ENCODE results near the gene MITF. TPM values are rescaled to one million over a fixed set of nuclear protein-coding genes. Genes with fewer than 3 reads are reported as not detected.

The MITF gene
- total and polyA plus RNA-seq, 4 donors = 0.91 to 2.9 (median 2.3) TPM

GRCh38 chr3:69985266-69985665 lies 246.0 kb downstream of the MITF start:
- Histone ChIP-seq H3K9me3 (ENCODE audit: control insufficient read depth in 4 of 4, low read length in 3 of 4) (no peaks in the 10 kb centered on the region), H3K27ac (ENCODE audit: low read depth in 1 of 2, low read length in 2 of 2) (no peak overlapping the region), H3K9ac (ENCODE audit: low read depth in 1 of 2, low read length in 2 of 2) (no peak overlapping the region), H3K36me3 (ENCODE audit: control insufficient read depth in 4 of 4, insufficient read depth in 3 of 4, low read depth in 1 of 4, low read length in 3 of 4) (no peaks in the 10 kb centered on the region), H3K27me3 (ENCODE audit: control insufficient read depth in 4 of 4, insufficient read depth in 4 of 4, low read length in 3 of 4) (peaks cover 0 to 2% (median 0%) of the 10 kb centered on the region in 4 donors), H3K4me3 (ENCODE audit: low read depth in 1 of 3, low read length in 3 of 3) (no peak overlapping the region), H3K4me1 (ENCODE audit: control insufficient read depth in 4 of 4, insufficient read depth in 4 of 4, low read length in 3 of 4) (peaks cover 0 to 4% (median 1%) of the 10 kb centered on the region in 4 donors)
- TF ChIP-seq YY1 (IDR thresholded peaks at IDR 0.05) (no peak), FOXA2 (IDR thresholded peaks at IDR 0.05) (no peak), SP1 (IDR thresholded peaks at IDR 0.05) (no peak), JUND (IDR thresholded peaks at IDR 0.05) (no peak), REST (IDR thresholded peaks at IDR 0.05) (no peak), RAD21 (IDR thresholded peaks at IDR 0.05) (no peak), HNF4G (IDR thresholded peaks at IDR 0.05) (no peak), MAX (IDR thresholded peaks at IDR 0.05) (no peak), ATF3 (IDR thresholded peaks at IDR 0.05) (no peak), ZBTB33 (IDR thresholded peaks at IDR 0.05) (no peak), RXRA (IDR thresholded peaks at IDR 0.05) (no peak)
- DNase-seq (ENCODE audit: low spot score) = no peak
- 77% methylated on average over 4 of the region's 4 CpGs for WGBS

GRCh38 chr3:69986419-69986818 lies 247.2 kb downstream of the MITF start:
- Histone ChIP-seq H3K9ac (ENCODE audit: low read depth in 1 of 2, low read length in 2 of 2) (no peak overlapping the region), H3K36me3 (ENCODE audit: control insufficient read depth in 4 of 4, insufficient read depth in 3 of 4, low read depth in 1 of 4, low read length in 3 of 4) (no peaks in the 10 kb centered on the region), H3K9me3 (ENCODE audit: control insufficient read depth in 4 of 4, low read length in 3 of 4) (no peaks in the 10 kb centered on the region), H3K4me1 (ENCODE audit: control insufficient read depth in 4 of 4, insufficient read depth in 4 of 4, low read length in 3 of 4) (peaks cover 0 to 4% (median 1%) of the 10 kb centered on the region in 4 donors), H3K27ac (ENCODE audit: low read depth in 1 of 2, low read length in 2 of 2) (no peak overlapping the region), H3K4me3 (ENCODE audit: low read depth in 1 of 3, low read length in 3 of 3) (no peak overlapping the region), H3K27me3 (ENCODE audit: control insufficient read depth in 4 of 4, insufficient read depth in 4 of 4, low read length in 3 of 4) (peaks cover 0 to 2% (median 0%) of the 10 kb centered on the region in 4 donors)
- 84% methylated on average over 6 of the region's 6 CpGs for WGBS
- no peak for TF ChIP-seq HNF4G (IDR thresholded peaks at IDR 0.05)
- no peak for TF ChIP-seq FOXA1 (IDR thresholded peaks at IDR 0.05)
- no peak for TF ChIP-seq REST (IDR thresholded peaks at IDR 0.05)
- no peak for TF ChIP-seq ATF3 (IDR thresholded peaks at IDR 0.05)
- no peak for TF ChIP-seq MAX (IDR thresholded peaks at IDR 0.05)
- no peak for TF ChIP-seq TAF1 (conservative IDR thresholded peaks at IDR 0.05)
- TF ChIP-seq CTCF (IDR thresholded peaks at IDR 0.05; ENCODE audit: low read depth, low read length, missing input control) = no peak
- TF ChIP-seq EGR1 (IDR thresholded peaks at IDR 0.05; ENCODE audit: low read depth in 2 of 2) = no peak
- no peak for TF ChIP-seq NR2F2 (IDR thresholded peaks at IDR 0.05)
- no peak for TF ChIP-seq JUND (IDR thresholded peaks at IDR 0.05)
- TF ChIP-seq FOXA2 (IDR thresholded peaks at IDR 0.05) = no peak
- no peak for TF ChIP-seq SP1 (IDR thresholded peaks at IDR 0.05)
- TF ChIP-seq RXRA (IDR thresholded peaks at IDR 0.05) = no peak
- TF ChIP-seq HNF4A (conservative IDR thresholded peaks at IDR 0.05) = no peak
- TF ChIP-seq YY1 (IDR thresholded peaks at IDR 0.05) = no peak
- no peak for TF ChIP-seq RAD21 (IDR thresholded peaks at IDR 0.05)
- DNase-seq (ENCODE audit: low spot score) = no peak
